ENCODE results near the gene RIPOR1.

- TF ChIP-seq, protein P1, sequence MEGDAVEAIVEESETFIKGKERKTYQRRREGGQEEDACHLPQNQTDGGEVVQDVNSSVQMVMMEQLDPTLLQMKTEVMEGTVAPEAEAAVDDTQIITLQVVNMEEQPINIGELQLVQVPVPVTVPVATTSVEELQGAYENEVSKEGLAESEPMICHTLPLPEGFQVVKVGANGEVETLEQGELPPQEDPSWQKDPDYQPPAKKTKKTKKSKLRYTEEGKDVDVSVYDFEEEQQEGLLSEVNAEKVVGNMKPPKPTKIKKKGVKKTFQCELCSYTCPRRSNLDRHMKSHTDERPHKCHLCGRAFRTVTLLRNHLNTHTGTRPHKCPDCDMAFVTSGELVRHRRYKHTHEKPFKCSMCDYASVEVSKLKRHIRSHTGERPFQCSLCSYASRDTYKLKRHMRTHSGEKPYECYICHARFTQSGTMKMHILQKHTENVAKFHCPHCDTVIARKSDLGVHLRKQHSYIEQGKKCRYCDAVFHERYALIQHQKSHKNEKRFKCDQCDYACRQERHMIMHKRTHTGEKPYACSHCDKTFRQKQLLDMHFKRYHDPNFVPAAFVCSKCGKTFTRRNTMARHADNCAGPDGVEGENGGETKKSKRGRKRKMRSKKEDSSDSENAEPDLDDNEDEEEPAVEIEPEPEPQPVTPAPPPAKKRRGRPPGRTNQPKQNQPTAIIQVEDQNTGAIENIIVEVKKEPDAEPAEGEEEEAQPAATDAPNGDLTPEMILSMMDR (conservative IDR thresholded peaks at IDR 0.05): peak; percentile 58; the same call in 1 of the 2 replicates
- no peak for TF ChIP-seq ZFX (IDR thresholded peaks at IDR 0.05)
Observed at GRCh38 chr16:67481561-67482232, 46.9 kb upstream of the RIPOR1 start.
